ENCODE data around the gene SKOR1. TPM values are rescaled to one million over a fixed set of nuclear protein-coding genes. Genes with fewer than 3 reads are reported as not detected.

The SKOR1 gene
- total and polyA plus RNA-seq, 2 of the 13 experiments (the other 11 are each of a cell fraction or from before 2014, with no cell fraction given) = 0.09 to 0.11 TPM

GRCh38 chr15:67829647-67830504, 4.6 kb downstream of the SKOR1 start:
- Histone ChIP-seq H3K9me3 (ENCODE audit: low read length) (no peaks in the 10 kb centered on the region), H3K27me3 (ENCODE audit: control insufficient read depth in 1 of 2, insufficient read depth in 2 of 2, low read length in 2 of 2) (peaks cover 8 to 69% of the 10 kb centered on the region in 2 experiments), H3K9ac (ENCODE audit: insufficient read depth, low read depth, low read length) (no peak overlapping the region), H3K27ac (ENCODE audit: extremely low read length, insufficient read depth, low read length) (no peak overlapping the region), H2AFZ (ENCODE audit: low read length) (no peak overlapping the region), H3K36me3 (replicated peaks in 1 of 2; ENCODE audit: control insufficient read depth in 1 of 2, insufficient read depth in 2 of 2, low read length in 2 of 2) (no peaks in the 10 kb centered on the region), H3K79me2 (ENCODE audit: insufficient read depth, low read length) (no peaks in the 10 kb centered on the region), H4K20me1 (ENCODE audit: insufficient read depth, low read length) (no peaks in the 10 kb centered on the region), H3K4me3 (replicated peaks in 1 of 3; ENCODE audit: insufficient read depth in 1 of 3, low read depth in 2 of 3, low read length in 3 of 3) (no peak overlapping the region), H3K4me1 (ENCODE audit: insufficient read depth, low read length) (peaks cover 11% of the 10 kb centered on the region), H3K4me2 (ENCODE audit: low read depth, low read length) (no peak overlapping the region)
- DNase-seq (ENCODE audit: low spot score) = no peak
- no TSS peak for BruUV-seq (replicated peaks)
- POLR2A ChIA-PET = no interaction called here
- intact Hi-C loops (cut with micrococcal nuclease; ENCODE audit: unreplicated experiment) = no loop called here
- FAIRE-seq = no peak
- TF ChIP-seq MTERF4 (CRISPR knock-in tag; IDR thresholded peaks at IDR 0.05) = no peak
- no peak for TF ChIP-seq ZNF766 (CRISPR knock-in tag; IDR thresholded peaks at IDR 0.05; ENCODE audit: borderline replicate concordance)
- no peak for TF ChIP-seq SIN3A (IDR thresholded peaks at IDR 0.05; ENCODE audit: borderline replicate concordance, low read depth, low read length)
- TF ChIP-seq ZSCAN12 (CRISPR knock-in tag; IDR thresholded peaks at IDR 0.05) = no peak
- TF ChIP-seq RXRB (CRISPR knock-in tag; IDR thresholded peaks at IDR 0.05; ENCODE audit: borderline replicate concordance) = no peak
- TF ChIP-seq SSRP1 (CRISPR knock-in tag; IDR thresholded peaks at IDR 0.05) = no peak
- no peak for TF ChIP-seq ZNF256 (CRISPR knock-in tag; conservative IDR thresholded peaks at IDR 0.05)
- TF ChIP-seq AHR (CRISPR knock-in tag; IDR thresholded peaks at IDR 0.05) = no peak
- no peak for TF ChIP-seq ZSCAN22 (CRISPR knock-in tag; IDR thresholded peaks at IDR 0.05)
- no peak for TF ChIP-seq HOXD1 (CRISPR knock-in tag; IDR thresholded peaks at IDR 0.05)
- no peak for TF ChIP-seq HNF4G (IDR thresholded peaks at IDR 0.05; ENCODE audit: borderline replicate concordance, low read depth, low read length)
- TF ChIP-seq HNF4G (CRISPR knock-in tag; IDR thresholded peaks at IDR 0.05; ENCODE audit: borderline replicate concordance, low read depth) = no peak
- no peak for TF ChIP-seq ZNF547 (CRISPR knock-in tag; IDR thresholded peaks at IDR 0.05)
- no peak for TF ChIP-seq HMGXB3 (CRISPR knock-in tag; IDR thresholded peaks at IDR 0.05; ENCODE audit: borderline replicate concordance)
- TF ChIP-seq IRX3 (CRISPR knock-in tag; IDR thresholded peaks at IDR 0.05; ENCODE audit: borderline replicate concordance, low read depth) = no peak
- no peak for TF ChIP-seq ZMYM4 (CRISPR knock-in tag; IDR thresholded peaks at IDR 0.05)
- TF ChIP-seq ZNF460 (CRISPR knock-in tag; IDR thresholded peaks at IDR 0.05; ENCODE audit: borderline replicate concordance) = no peak
- TF ChIP-seq TMF1 (CRISPR knock-in tag; IDR thresholded peaks at IDR 0.05; ENCODE audit: low read depth) = no peak
- no peak for TF ChIP-seq ZNF83 (CRISPR knock-in tag; IDR thresholded peaks at IDR 0.05; ENCODE audit: borderline replicate concordance)
- no peak for ATAC-seq
- CTCF ChIA-PET (ENCODE audit: low intra/inter-chr PET ratio, low total read pairs) = no interaction called here
- in situ Hi-C loops (cut with HindIII; ENCODE audit: extremely low pct_ligation_motif_present, low pct_unique_long_range_greater_than_20kb) = loop anchor here (10.0 kb wide), 1 partner anchor 885 kb away; no protein-coding TSS in a partner anchor
- WGBS (ENCODE audit: low lambda C conversion rate) = 76% methylated on average over 44 of the region's 68 CpGs

Data from HepG2 (cell line).